Breast epithelium (tissue), 3 donors: Measurements from ENCODE around the gene BACH2.

Experiments
- CTCF ChIP-seq, 3 donors: fragments of 450-650 bp; IDR thresholded peaks; one replicate each; pipeline ENCODE4 v1.5.1; 2016 to 2017; ENCODE audit warnings: antibody characterized with exemption in 3 of 3, mild to moderate bottlenecking in 3 of 3, moderate library complexity in 3 of 3
- POLR2A ChIP-seq: fragments of 450-650 bp; IDR thresholded peaks from one replicate; pipeline ENCODE4 v1.6.1; 2016; ENCODE audit warnings: antibody characterized with exemption, mild to moderate bottlenecking, moderate library complexity
- POLR2AphosphoS5 ChIP-seq, 3 donors: sonication (generic); formaldehyde crosslinking; IDR thresholded peaks; one replicate each; pipeline ENCODE4 v1.6.1; 2017; ENCODE audit warnings: antibody characterized with exemption in 3 of 3

- no peak for TF ChIP-seq CTCF (IDR thresholded peaks at IDR 0.05)
- no peak for TF ChIP-seq POLR2A
- no peak for TF ChIP-seq POLR2AphosphoS5 (IDR thresholded peaks at IDR 0.05)
These were observed 259.7 kb downstream of the BACH2 start for GRCh38 chr6:90036963-90037362.
